GM10266 (cell line): ENCODE measurements around the gene CCDC194.

ENCODE experiments used
- DNase-seq: peaks from one replicate; pipeline ENCODE4 v3.0.0; 2012; ENCODE audit errors: extremely low spot score
- CTCF ChIP-seq: IDR thresholded peaks from 2 replicates; pipeline ENCODE4 v1.5.1; 2012; ENCODE audit warnings: mild to moderate bottlenecking, low read depth; ENCODE audit not compliant: control insufficient read depth, insufficient read depth; ENCODE audit errors: missing control alignments

The CCDC194 gene

DNA sequence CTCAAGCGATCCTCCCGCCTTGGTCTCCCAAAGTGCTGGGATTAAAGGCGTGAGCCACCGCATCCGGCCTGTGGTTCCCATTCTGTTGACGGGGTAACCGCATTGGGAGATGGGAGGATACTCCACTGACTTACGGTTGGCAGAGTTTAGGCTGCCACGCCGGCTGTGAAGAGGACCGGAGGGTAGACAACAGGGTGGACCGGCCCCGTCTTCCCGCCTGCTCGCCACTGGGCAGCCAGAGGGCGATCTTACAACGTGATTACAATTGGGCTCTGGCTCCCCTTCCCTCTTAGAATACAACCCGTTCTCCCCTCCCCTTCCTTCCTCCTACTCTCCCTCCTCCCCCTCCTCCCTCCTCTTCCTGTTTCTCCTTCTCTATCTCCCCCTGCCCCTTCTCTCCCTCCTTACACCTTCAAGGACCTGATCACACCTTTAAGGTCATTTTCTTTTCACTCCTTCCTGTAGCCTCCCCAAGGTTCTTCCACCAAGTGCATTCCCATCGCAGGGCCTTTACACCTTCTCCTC lies 957 bp upstream of the CCDC194 start:
- peak; percentile 88 for TF ChIP-seq CTCF
- DNase-seq: peak; percentile 85

- no peak for TF ChIP-seq CTCF
- no peak for DNase-seq
Measured at GRCh38 chr19:17393002-17393401, 994 bp downstream of the CCDC194 start.

DNA sequence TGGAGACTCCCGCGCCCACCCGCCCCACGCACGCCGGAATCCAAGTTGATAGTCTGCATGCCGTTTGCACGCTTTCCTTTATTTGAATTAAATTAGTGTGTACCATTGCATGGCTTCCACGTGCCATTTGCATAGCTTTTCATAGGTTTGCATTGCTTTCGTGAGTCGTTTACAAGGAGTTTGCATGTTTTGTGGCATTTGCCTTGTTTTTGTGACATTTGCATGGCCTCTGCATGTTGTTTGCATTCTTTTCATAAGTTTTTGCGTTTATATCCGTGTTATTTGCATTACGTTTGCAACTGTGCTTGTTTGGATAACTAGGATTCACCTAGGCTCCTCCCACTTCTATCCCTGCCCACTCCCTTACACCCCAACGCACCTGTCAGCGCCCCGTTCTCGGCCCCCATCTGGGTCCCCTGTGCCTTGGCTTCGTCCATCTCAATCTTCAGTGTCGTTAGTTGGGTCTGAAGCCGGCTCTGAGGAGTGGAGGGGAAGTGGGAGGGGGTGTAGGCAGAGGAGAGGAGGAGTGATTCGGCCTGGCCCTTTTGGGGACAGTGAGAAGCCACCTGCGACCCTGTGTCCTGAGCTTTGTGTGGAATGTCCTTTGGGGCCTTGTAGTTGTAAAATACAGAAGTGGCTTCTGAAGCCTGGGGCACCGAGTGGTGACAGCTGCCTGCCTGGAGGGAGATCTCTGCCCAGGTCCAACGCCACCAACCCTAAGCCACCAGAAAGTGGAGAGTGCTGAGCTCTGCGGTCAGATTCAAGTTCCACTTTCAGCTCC lies 2.4 kb downstream of the CCDC194 start:
- DNase-seq: no peak
- TF ChIP-seq CTCF: no peak

DNA sequence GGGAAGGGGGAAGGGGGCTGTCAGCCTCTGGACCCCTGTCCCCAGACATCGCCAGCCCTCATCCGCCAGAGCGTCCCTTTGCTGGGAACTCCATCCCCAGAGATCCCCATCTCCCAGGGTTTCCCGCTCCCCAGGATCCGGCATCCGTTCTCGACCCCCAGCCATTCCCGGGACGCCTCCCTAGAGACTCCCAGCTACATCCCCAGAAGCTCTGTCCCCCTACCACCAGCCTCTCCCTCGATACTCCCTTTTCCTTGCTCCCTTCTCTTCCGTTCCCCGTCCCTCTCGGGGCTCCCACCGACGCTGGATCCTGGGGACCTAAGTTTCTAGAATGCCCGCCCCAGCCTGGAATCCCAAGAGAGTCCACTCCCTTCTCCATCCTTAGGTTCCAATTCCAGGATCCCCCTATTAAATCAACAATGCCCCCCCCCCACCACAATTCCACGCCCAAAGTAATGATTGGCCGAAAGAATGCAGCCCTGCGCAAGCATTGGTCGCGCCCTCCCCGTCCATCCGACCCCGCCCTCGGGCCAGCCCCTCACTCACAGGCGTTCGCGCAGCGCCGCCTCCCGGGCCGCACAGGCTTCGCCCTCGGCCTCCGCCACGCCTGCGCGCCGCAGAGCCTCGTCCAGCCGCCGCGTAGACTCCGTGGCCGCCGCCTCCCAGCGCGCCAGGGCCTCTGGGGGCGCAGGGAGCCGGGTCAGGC lies 3.2 kb downstream of the CCDC194 start:
- peak; percentile 96 for TF ChIP-seq CTCF
- DNase-seq: peak; percentile 99

DNA sequence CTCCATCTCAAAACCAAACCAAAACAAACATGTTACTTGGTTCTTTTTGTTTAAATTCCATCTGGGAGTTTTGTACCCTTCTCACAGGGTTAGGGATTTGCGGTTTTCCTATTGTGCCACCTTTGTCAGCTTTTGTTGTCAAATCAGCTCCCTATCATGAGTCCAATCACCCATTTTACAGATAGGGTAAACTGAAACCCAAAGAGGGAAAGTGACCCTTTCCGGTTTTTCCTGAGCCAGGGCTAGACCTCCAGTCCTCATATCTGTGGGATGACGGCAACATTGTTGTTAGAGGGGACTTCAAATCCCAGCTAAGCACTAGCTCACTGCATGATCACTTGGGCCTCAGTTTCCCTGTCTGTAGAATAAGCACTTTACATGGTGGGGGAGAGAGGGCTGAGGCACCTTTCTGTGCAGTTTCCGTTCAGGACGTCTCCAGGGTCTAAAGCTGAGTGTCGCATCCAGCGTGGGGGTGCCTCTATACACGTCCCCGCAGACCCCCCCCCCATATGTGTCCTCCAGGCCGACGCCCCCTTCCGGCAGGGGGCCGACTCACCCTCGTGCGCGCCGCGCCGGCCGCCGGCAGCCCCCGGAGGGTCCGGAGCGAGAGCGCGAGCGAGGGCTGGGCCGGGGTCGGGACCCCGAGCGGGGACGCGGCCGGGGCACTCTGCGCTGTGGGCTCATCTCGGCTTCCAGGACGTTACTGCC lies 3.9 kb downstream of the CCDC194 start:
- TF ChIP-seq CTCF: peak; percentile 27
- DNase-seq: no peak

- no peak for DNase-seq
Measured at GRCh38 chr19:17389288-17389687, 4.7 kb downstream of the CCDC194 start.

More at GRCh38 chr19:17389288-17389687, 4.7 kb downstream of the CCDC194 start:
- TF ChIP-seq CTCF: no peak
